GM12878 (cell line): Measurements from ENCODE around the gene PRPSAP2.

ENCODE experiments used
- CTCF ChIP-seq, 3 experiments: IDR thresholded peaks in 2 of 3; conservative IDR thresholded peaks in 1 of 3; 2 replicates each; pipeline ENCODE4 v1.5.1; 2011; ENCODE audit warnings: low read depth in 3 of 3, low read length in 3 of 3, mild to moderate bottlenecking in 3 of 3, control low read depth in 2 of 3, moderate library complexity in 2 of 3, inconsistent platforms in 1 of 3, mixed read lengths in 1 of 3; ENCODE audit not compliant: control insufficient read depth in 2 of 3, insufficient read depth in 1 of 3; ENCODE audit errors: extremely low read depth in 1 of 3
- EGR1 ChIP-seq, 2 experiments: IDR thresholded peaks; 1 replicate in 1 of 2; 2 replicates in 1 of 2; pipeline ENCODE4 v1.6.1; 2011 to 2012; ENCODE audit warnings: low read depth in 2 of 2, low read length in 2 of 2, borderline replicate concordance in 1 of 2, mild to moderate bottlenecking in 1 of 2, moderate library complexity in 1 of 2
- EP300 ChIP-seq, 2 experiments: fragments of 150-350 bp in 1 of 2; IDR thresholded peaks; 2 replicates each; pipeline ENCODE4 v1.6.1; 2011 to 2012; ENCODE audit warnings: low read depth in 2 of 2, low read length in 2 of 2, borderline replicate concordance in 1 of 2, improper control_type of control experiment in 1 of 2, inconsistent platforms in 1 of 2; ENCODE audit not compliant: control insufficient read depth in 1 of 2
- EZH2 ChIP-seq: IDR thresholded peaks from 2 replicates; pipeline ENCODE4 v1.6.1; 2012; ENCODE audit warnings: low read depth, mild to moderate bottlenecking, control low read depth, inconsistent platforms, low read length, borderline replicate concordance; ENCODE audit not compliant: control insufficient read depth
- NFIC ChIP-seq: IDR thresholded peaks from 2 replicates; pipeline ENCODE4 v1.6.1; 2012; ENCODE audit warnings: low read depth, mild to moderate bottlenecking, inconsistent platforms, low read length, moderate library complexity
- SMAD5 ChIP-seq: IDR thresholded peaks from 2 replicates; pipeline ENCODE4 v1.6.1; 2016; ENCODE audit warnings: antibody characterized with exemption, low read depth
- SMC3 ChIP-seq: IDR thresholded peaks from 2 replicates; pipeline ENCODE4 v1.6.1; 2011; ENCODE audit warnings: low read length, improper control_type of control experiment, borderline replicate concordance

- no peak for TF ChIP-seq CTCF (IDR thresholded peaks at IDR 0.05 in 2 of 3, conservative IDR thresholded peaks at IDR 0.05 in 1 of 3; ENCODE audit: control insufficient read depth in 2 of 3, extremely low read depth in 1 of 3, insufficient read depth in 1 of 3, low read depth in 3 of 3, low read length in 3 of 3)
- no peak for TF ChIP-seq SMC3
- TF ChIP-seq NFIC, result no peak
- no peak for TF ChIP-seq SMAD5
- no peak for TF ChIP-seq EGR1 (IDR thresholded peaks at IDR 0.05; ENCODE audit: borderline replicate concordance in 1 of 2, low read depth in 2 of 2, low read length in 2 of 2)
- no peak for TF ChIP-seq EZH2
- no peak for TF ChIP-seq EP300 (IDR thresholded peaks at IDR 0.05; ENCODE audit: borderline replicate concordance in 1 of 2, control insufficient read depth in 1 of 2, low read depth in 2 of 2, low read length in 2 of 2)
Observed at GRCh38 chr17:18958611-18959010, 100.7 kb downstream of the PRPSAP2 start.
